Stimulated activated CD8-positive, alpha-beta memory T cell treated with anti-CD3 and anti-CD28 coated beads, Interleukin-7, amount 100 ng/mL, for 4 hours (primary cell): ENCODE measurements around the gene LARP1.
"Not testable (repeated sequence)": the region's sequence is repeated elsewhere in the genome, so short reads cannot be mapped to it uniquely, and the experiment has no call there.

ENCODE experiments used
- DNase-seq, 2 donors: peaks; one replicate each; pipeline ENCODE4 v3.0.0-alpha.2; 2020; ENCODE audit warnings: low read depth in 2 of 2

LARP1 gene

GRCh38 chr5:154824070-154824469, 68.9 kb downstream of the LARP1 start:
- no peak for DNase-seq

GRCh38 chr5:154829181-154829588, 74.0 kb downstream of the LARP1 start:
- DNase-seq: no peak

GRCh38 chr5:154829589-154830218, 74.5 kb downstream of the LARP1 start:
- DNase-seq: no peak

GRCh38 chr5:154830219-154830595, 75.0 kb downstream of the LARP1 start:
- DNase-seq: no peak

- DNase-seq: no peak
Measured at GRCh38 chr5:154830596-154830995, 75.4 kb downstream of the LARP1 start.

- DNase-seq: no peak
Measured at GRCh38 chr5:154831451-154831850, 76.3 kb downstream of the LARP1 start.

GRCh38 chr5:154832804-154833203, 77.6 kb downstream of the LARP1 start:
- DNase-seq: not testable (repeated sequence)

GRCh38 chr5:154834053-154834452, 78.9 kb downstream of the LARP1 start:
- no peak for DNase-seq

GRCh38 chr5:154835701-154836052, 80.5 kb downstream of the LARP1 start:
- DNase-seq: not testable (repeated sequence)

- no peak for DNase-seq
Measured at GRCh38 chr5:154836225-154836624, 81.0 kb downstream of the LARP1 start.

GRCh38 chr5:154837009-154837901, 82.1 kb downstream of the LARP1 start:
- no peak for DNase-seq

- DNase-seq: no peak
Measured at GRCh38 chr5:154840435-154841272, 85.5 kb downstream of the LARP1 start.

- DNase-seq: no peak
Measured at GRCh38 chr5:154841273-154841661, 86.1 kb downstream of the LARP1 start.

GRCh38 chr5:154842689-154843530, 87.7 kb downstream of the LARP1 start:
- no peak for DNase-seq

GRCh38 chr5:154844809-154845208, 89.6 kb downstream of the LARP1 start:
- no peak for DNase-seq

GRCh38 chr5:154849264-154849785, 94.1 kb downstream of the LARP1 start:
- DNase-seq: no peak

- no peak for DNase-seq
Measured at GRCh38 chr5:154849791-154850201, 94.6 kb downstream of the LARP1 start.

- DNase-seq: no peak
Measured at GRCh38 chr5:154850255-154851062, 95.3 kb downstream of the LARP1 start, which contains the start of gene FAXDC2. Gene FAXDC2, minus strand, starts transcription at chr5:154850603. Its CDS starts 12,425 bp downstream, at chr5:154838178.

GRCh38 chr5:154851351-154851750, 96.2 kb downstream of the LARP1 start:
- DNase-seq: no peak
